GM23338 (cell line): Measurements from ENCODE around the gene MLXIPL. TPM values are rescaled to one million over a fixed set of nuclear protein-coding genes. Genes with fewer than 3 reads are reported as not detected.

Experiments used
- ATAC-seq: fragments of 200-7000 bp; cut with Tn5 transposase; 3 replicates; pipeline ENCODE4 v1.9.1; 2020
- DNase-seq: peaks from one replicate; pipeline ENCODE4 v3.0.0-alpha.2; 2015; ENCODE audit warnings: low spot score
- H2AFZ ChIP-seq: fragments of 200-600 bp; sonication (generic); 2 replicates; pipeline ENCODE4 v1.8.0; 2016; ENCODE audit warnings: antibody characterized with exemption, mild to moderate bottlenecking, moderate library complexity
- H3F3A ChIP-seq: fragments of 200-600 bp; sonication (generic); replicated peaks from 2 replicates; pipeline ENCODE4 v1.8.0; 2017; ENCODE audit warnings: antibody characterized with exemption, mixed run types, low read depth
- H3K27ac ChIP-seq: fragments of 200-600 bp; sonication (generic); 2 replicates; pipeline ENCODE4 v1.6.1; 2016; ENCODE audit warnings: low read depth
- H3K27me3 ChIP-seq: fragments of 200-600 bp; sonication (generic); 2 replicates; pipeline ENCODE4 v1.8.0; 2016; ENCODE audit warnings: mild to moderate bottlenecking, mixed run types, moderate library complexity; ENCODE audit not compliant: insufficient read depth
- H3K36me3 ChIP-seq: fragments of 200-600 bp; sonication (generic); 2 replicates; pipeline ENCODE4 v1.8.0; 2016; ENCODE audit warnings: mild to moderate bottlenecking; ENCODE audit not compliant: insufficient read depth
- H3K4me1 ChIP-seq: fragments of 200-600 bp; sonication (generic); 2 replicates; pipeline ENCODE4 v1.8.0; 2016; ENCODE audit warnings: mild to moderate bottlenecking, moderate library complexity; ENCODE audit not compliant: insufficient read depth
- H3K4me2 ChIP-seq: fragments of 200-600 bp; sonication (generic); 2 replicates; pipeline ENCODE4 v1.7.1; 2017; ENCODE audit warnings: mixed run types
- H3K4me3 ChIP-seq: fragments of 200-600 bp; sonication (generic); 2 replicates; pipeline ENCODE4 v1.6.1; 2016; ENCODE audit warnings: mixed run types
- H3K79me2 ChIP-seq: fragments of 200-600 bp; sonication (generic); replicated peaks from 2 replicates; pipeline ENCODE4 v1.8.0; 2017; ENCODE audit warnings: mild to moderate bottlenecking; ENCODE audit not compliant: insufficient read depth
- H3K9me2 ChIP-seq: fragments of 200-600 bp; sonication (generic); 2 replicates; pipeline ENCODE4 v1.8.0; 2017; ENCODE audit not compliant: insufficient read depth
- H4K20me1 ChIP-seq: fragments of 200-600 bp; sonication (generic); replicated peaks from 2 replicates; pipeline ENCODE4 v1.8.0; 2017; ENCODE audit warnings: mild to moderate bottlenecking; ENCODE audit not compliant: insufficient read depth
- H3K27ac Mint-ChIP-seq: 2 replicates; pipeline ENCODE4 v1.8.0; 2020; ENCODE audit warnings: inconsistent platforms, mild to moderate bottlenecking, moderate library complexity, mixed read lengths
- H3K27me3 Mint-ChIP-seq: 3 replicates; pipeline ENCODE4 v1.8.0; 2022; ENCODE audit warnings: low read depth, mild to moderate bottlenecking, moderate library complexity, mixed read lengths, inconsistent platforms; ENCODE audit not compliant: insufficient read depth, poor library complexity
- H3K36me3 Mint-ChIP-seq: 3 replicates; pipeline ENCODE4 v1.8.0; 2021; ENCODE audit warnings: low read depth, mild to moderate bottlenecking, inconsistent platforms, moderate library complexity, mixed read lengths
- H3K4me1 Mint-ChIP-seq: 3 replicates; pipeline ENCODE4 v1.8.0; 2020; ENCODE audit warnings: mild to moderate bottlenecking, inconsistent platforms, mixed read lengths
- H3K4me3 Mint-ChIP-seq: 3 replicates; pipeline ENCODE4 v1.8.0; 2021; ENCODE audit warnings: moderate library complexity, mild to moderate bottlenecking, inconsistent platforms, mixed read lengths
- H3K9me3 Mint-ChIP-seq: 3 replicates; pipeline ENCODE4 v1.8.0; 2020; ENCODE audit warnings: moderate library complexity, mild to moderate bottlenecking, inconsistent platforms, mixed read lengths
- NANOG ChIP-seq: IDR thresholded peaks from 2 replicates; pipeline ENCODE4 v1.6.1; 2016; ENCODE audit warnings: antibody characterized with exemption, borderline replicate concordance
- ZNF114 ChIP-seq: fragments of 250-450 bp; sonication (Bioruptor Pico); IDR thresholded peaks from 2 replicates; pipeline ENCODE4 v1.5.0; 2020; ENCODE audit warnings: mild to moderate bottlenecking, moderate library complexity
- polyA plus RNA-seq: library from polyadenylated mRNA; unstranded; fragments of >200 nt; fragmentation: Nextera tagmentation; extraction: Ambion mirVana; gene quantifications from 2 replicates; pipeline ENCODE4 v1.2.1, GENCODE V29; 2016
- total RNA-seq: library from RNA; depleted of rRNA; stranded (reverse); fragments of >200 nt; shearing (Covaris generic); gene quantifications from 2 replicates; pipeline ENCODE4 v1.2.3, GENCODE V29; 2014
- TF ChIP-seq, protein P1 (sequence below): fragments of 250-450 bp; sonication (Bioruptor Pico); IDR thresholded peaks from 2 replicates; pipeline ENCODE4 v1.5.0; 2020; ENCODE audit warnings: mild to moderate bottlenecking, moderate library complexity

Gene MLXIPL
- total and polyA plus RNA-seq, 2 experiments from 2014 or later, result 13.7 to 25.7 TPM

DNA sequence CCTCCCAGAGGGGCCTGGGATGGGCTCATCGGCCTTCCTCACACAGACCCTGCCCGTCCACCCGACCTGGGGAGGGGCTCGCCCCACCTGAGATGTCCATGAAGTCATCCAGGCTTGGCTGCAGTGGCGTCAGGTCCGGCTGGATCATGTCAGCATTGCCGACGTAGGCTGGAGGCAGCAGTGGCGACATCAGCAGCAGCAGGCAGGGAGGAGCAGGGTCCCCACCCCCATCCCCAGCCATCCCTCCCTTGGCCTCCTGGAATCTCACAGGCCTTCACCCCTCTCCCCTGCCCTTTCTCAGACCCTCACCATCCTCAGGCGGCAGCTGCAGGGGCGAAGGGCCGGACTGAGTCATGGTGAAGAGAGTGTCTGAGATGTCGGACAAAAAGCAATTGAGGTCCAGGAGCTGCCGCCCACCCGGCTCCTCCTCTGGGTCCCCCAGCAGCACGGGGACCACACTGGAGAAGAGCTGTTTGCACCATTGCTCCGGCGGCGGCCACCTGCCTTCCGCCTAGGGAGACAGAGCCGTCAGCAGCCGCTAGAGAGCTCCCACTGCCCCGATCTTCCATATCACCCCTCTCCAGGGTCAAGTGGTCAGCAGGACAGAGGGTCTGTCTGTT lies 18.6 kb downstream of the MLXIPL start:
- H2AFZ ChIP-seq, result no peak overlapping the region
- H3K4me1 ChIP-seq, result no peaks in the 10 kb centered on the region
- Mint-ChIP-seq H3K27ac (no peak overlapping the region), H3K27me3 (peaks cover 14% of the 10 kb centered on the region), H3K36me3 (no peaks in the 10 kb centered on the region), H3K4me1 (peaks cover 2% of the 10 kb centered on the region; the same call in 1 of the 3 replicates), H3K9me3 (no peaks in the 10 kb centered on the region; the same call in 2 of the 3 replicates), H3K4me3 (no peak overlapping the region)
- DNase-seq (no peak), ATAC-seq (no peak)
- no peak overlapping the region for H3K4me3 ChIP-seq
- no peaks in the 10 kb centered on the region for H3K9me2 ChIP-seq
- no peaks in the 10 kb centered on the region for H3K79me2 ChIP-seq
- TF ChIP-seq, protein P1, sequence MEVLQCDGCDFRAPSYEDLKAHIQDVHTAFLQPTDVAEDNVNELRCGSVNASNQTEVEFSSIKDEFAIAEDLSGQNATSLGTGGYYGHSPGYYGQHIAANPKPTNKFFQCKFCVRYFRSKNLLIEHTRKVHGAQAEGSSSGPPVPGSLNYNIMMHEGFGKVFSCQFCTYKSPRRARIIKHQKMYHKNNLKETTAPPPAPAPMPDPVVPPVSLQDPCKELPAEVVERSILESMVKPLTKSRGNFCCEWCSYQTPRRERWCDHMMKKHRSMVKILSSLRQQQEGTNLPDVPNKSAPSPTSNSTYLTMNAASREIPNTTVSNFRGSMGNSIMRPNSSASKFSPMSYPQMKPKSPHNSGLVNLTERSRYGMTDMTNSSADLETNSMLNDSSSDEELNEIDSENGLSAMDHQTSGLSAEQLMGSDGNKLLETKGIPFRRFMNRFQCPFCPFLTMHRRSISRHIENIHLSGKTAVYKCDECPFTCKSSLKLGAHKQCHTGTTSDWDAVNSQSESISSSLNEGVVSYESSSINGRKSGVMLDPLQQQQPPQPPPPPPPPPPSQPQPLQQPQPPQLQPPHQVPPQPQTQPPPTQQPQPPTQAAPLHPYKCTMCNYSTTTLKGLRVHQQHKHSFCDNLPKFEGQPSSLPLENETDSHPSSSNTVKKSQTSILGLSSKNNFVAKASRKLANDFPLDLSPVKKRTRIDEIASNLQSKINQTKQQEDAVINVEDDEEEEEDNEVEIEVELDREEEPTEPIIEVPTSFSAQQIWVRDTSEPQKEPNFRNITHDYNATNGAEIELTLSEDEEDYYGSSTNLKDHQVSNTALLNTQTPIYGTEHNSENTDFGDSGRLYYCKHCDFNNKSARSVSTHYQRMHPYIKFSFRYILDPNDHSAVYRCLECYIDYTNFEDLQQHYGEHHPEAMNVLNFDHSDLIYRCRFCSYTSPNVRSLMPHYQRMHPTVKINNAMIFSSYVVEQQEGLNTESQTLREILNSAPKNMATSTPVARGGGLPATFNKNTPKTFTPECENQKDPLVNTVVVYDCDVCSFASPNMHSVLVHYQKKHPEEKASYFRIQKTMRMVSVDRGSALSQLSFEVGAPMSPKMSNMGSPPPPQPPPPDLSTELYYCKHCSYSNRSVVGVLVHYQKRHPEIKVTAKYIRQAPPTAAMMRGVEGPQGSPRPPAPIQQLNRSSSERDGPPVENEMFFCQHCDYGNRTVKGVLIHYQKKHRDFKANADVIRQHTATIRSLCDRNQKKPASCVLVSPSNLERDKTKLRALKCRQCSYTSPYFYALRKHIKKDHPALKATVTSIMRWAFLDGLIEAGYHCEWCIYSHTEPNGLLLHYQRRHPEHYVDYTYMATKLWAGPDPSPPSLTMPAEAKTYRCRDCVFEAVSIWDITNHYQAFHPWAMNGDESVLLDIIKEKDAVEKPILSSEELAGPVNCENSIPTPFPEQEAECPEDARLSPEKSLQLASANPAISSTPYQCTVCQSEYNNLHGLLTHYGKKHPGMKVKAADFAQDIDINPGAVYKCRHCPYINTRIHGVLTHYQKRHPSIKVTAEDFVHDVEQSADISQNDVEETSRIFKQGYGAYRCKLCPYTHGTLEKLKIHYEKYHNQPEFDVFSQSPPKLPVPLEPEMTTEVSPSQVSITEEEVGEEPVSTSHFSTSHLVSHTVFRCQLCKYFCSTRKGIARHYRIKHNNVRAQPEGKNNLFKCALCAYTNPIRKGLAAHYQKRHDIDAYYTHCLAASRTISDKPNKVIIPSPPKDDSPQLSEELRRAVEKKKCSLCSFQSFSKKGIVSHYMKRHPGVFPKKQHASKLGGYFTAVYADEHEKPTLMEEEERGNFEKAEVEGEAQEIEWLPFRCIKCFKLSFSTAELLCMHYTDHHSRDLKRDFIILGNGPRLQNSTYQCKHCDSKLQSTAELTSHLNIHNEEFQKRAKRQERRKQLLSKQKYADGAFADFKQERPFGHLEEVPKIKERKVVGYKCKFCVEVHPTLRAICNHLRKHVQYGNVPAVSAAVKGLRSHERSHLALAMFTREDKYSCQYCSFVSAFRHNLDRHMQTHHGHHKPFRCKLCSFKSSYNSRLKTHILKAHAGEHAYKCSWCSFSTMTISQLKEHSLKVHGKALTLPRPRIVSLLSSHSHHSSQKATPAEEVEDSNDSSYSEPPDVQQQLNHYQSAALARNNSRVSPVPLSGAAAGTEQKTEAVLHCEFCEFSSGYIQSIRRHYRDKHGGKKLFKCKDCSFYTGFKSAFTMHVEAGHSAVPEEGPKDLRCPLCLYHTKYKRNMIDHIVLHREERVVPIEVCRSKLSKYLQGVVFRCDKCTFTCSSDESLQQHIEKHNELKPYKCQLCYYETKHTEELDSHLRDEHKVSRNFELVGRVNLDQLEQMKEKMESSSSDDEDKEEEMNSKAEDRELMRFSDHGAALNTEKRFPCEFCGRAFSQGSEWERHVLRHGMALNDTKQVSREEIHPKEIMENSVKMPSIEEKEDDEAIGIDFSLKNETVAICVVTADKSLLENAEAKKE (CRISPR knock-in tag), result no peak
- no peak for TF ChIP-seq ZNF114 (CRISPR knock-in tag)
- no peak for TF ChIP-seq NANOG
- no peaks in the 10 kb centered on the region for H3F3A ChIP-seq
- no peaks in the 10 kb centered on the region for H4K20me1 ChIP-seq
- H3K36me3 ChIP-seq, result no peaks in the 10 kb centered on the region
- no peaks in the 10 kb centered on the region for H3K27me3 ChIP-seq
- no peak overlapping the region for H3K4me2 ChIP-seq
- no peak overlapping the region for H3K27ac ChIP-seq
